ENCODE measurements around the gene CD70.
"Not testable (repeated sequence)": the region's sequence is repeated elsewhere in the genome, so short reads cannot be mapped to it uniquely, and the experiment has no call there.

The CD70 gene

DNA sequence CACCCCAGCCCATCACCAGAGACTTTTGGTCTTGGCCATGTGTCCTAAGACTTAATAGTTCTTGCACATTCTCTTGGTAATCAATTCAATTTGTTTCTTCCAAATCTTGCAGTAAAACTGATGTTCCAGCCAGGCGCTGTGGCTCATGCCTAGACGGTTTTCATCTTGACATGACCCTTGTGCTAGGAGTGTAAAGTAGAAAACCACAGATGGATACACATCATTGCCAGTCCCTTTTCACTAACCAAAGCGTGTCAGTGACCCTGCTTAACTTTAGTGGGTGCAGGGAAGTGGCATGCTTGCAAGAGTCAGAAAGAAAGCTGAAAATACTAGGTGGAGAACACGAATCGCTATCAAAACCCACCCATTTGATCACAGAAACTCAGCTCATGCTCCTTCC lies 18.0 kb upstream of the CD70 start:
- TF ChIP-seq ZNF8 (CRISPR knock-in tag; IDR thresholded peaks at IDR 0.05): no peak
- no peak for TF ChIP-seq CSDC2 (CRISPR knock-in tag; IDR thresholded peaks at IDR 0.05)
- no peak for ATAC-seq

DNA sequence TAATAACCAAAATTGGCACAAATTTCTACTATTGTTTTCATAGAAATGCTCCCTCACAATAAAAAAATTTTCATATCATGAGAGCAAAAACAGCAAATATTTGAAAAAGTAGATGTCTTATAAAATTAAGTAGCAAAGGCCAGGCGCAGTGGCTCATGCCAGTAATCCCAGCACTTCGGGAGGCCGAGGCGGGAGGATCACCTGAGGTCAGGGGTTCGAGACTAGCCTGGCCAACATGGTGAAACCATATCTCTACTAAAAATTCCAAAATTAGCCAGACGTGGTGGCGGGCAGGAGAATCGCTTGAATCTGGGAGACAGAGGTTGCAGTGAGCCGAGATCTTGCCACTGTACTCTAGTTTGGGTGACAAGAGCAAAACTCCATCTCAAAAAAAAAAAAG lies 17.2 kb upstream of the CD70 start:
- ATAC-seq: not testable (repeated sequence)

DNA sequence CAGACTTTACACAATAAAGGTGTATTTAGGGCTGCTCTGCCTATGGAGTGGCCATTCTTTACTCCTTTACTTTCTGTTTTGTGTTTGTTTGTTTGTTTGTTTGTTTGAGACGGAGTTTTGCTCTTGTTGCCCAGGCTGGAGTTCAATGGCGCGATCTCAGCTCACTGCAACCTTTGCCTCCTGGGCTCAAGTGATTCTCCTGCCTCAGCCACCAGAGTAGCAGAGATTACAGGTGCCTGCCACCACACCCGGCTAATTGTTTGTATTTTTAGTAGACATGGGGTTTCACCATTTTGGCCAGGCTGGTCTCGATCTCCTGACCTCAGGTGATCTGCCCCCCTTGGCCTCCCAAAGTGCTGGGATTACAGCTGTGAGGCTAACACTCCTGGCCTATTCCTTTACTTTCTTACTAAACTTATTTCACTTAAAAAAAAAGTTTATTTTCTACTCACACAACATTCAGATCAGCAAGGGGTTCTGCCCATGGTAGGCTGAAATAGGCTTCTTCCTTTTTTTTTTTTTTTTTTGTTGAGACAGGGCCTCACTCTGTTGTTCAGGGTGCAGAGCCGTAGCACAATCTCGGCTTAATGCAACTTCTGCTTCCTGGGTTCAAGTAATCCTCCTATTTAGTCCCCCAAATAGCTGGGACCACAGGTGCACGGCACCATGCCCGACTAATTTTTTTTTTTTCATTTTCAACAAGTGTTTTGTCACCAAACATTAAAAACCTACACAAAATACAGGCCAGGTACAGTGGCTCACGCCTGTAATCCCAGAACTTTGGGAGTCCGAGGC lies 15.5 kb upstream of the CD70 start:
- not testable (repeated sequence) for ATAC-seq

DNA sequence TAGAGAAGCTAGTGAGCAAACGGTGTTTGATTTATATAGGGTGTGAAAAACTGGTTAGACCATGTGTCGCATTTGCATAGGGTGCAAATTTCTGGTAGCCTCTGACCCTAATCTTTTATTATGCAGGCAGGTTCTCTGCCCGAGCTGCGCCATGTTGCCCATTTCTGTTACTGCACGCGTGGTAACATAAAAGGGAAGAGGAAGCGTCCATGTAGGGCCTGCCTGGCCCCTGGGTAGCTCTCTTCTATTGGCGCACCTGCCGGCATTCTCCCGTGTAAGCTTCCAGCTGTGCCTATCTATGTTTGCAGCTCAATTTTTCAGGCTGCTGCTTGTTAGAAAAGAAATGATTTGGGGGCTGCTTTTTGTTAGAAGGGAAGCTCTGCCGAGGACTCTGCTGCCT lies 14.0 kb upstream of the CD70 start:
- ATAC-seq: no peak
- TF ChIP-seq, protein P1, sequence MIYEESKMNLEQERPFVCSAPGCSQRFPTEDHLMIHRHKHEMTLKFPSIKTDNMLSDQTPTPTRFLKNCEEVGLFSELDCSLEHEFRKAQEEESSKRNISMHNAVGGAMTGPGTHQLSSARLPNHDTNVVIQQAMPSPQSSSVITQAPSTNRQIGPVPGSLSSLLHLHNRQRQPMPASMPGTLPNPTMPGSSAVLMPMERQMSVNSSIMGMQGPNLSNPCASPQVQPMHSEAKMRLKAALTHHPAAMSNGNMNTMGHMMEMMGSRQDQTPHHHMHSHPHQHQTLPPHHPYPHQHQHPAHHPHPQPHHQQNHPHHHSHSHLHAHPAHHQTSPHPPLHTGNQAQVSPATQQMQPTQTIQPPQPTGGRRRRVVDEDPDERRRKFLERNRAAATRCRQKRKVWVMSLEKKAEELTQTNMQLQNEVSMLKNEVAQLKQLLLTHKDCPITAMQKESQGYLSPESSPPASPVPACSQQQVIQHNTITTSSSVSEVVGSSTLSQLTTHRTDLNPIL (CRISPR knock-in tag; IDR thresholded peaks at IDR 0.05; ENCODE audit: low read depth): no peak
- TF ChIP-seq, protein P2, sequence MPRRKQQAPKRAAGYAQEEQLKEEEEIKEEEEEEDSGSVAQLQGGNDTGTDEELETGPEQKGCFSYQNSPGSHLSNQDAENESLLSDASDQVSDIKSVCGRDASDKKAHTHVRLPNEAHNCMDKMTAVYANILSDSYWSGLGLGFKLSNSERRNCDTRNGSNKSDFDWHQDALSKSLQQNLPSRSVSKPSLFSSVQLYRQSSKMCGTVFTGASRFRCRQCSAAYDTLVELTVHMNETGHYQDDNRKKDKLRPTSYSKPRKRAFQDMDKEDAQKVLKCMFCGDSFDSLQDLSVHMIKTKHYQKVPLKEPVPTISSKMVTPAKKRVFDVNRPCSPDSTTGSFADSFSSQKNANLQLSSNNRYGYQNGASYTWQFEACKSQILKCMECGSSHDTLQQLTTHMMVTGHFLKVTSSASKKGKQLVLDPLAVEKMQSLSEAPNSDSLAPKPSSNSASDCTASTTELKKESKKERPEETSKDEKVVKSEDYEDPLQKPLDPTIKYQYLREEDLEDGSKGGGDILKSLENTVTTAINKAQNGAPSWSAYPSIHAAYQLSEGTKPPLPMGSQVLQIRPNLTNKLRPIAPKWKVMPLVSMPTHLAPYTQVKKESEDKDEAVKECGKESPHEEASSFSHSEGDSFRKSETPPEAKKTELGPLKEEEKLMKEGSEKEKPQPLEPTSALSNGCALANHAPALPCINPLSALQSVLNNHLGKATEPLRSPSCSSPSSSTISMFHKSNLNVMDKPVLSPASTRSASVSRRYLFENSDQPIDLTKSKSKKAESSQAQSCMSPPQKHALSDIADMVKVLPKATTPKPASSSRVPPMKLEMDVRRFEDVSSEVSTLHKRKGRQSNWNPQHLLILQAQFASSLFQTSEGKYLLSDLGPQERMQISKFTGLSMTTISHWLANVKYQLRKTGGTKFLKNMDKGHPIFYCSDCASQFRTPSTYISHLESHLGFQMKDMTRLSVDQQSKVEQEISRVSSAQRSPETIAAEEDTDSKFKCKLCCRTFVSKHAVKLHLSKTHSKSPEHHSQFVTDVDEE (CRISPR knock-in tag; IDR thresholded peaks at IDR 0.05): no peak
- TF ChIP-seq ZNF70 (CRISPR knock-in tag; IDR thresholded peaks at IDR 0.05) (no peak), TOX (CRISPR knock-in tag; IDR thresholded peaks at IDR 0.05; ENCODE audit: borderline replicate concordance) (no peak), PPARA (CRISPR knock-in tag; IDR thresholded peaks at IDR 0.05; ENCODE audit: borderline replicate concordance) (no peak), GLIS3 (CRISPR knock-in tag; IDR thresholded peaks at IDR 0.05) (no peak), ZC3H10 (CRISPR knock-in tag; IDR thresholded peaks at IDR 0.05) (no peak), ISL1 (CRISPR knock-in tag; IDR thresholded peaks at IDR 0.05) (no peak)

DNA sequence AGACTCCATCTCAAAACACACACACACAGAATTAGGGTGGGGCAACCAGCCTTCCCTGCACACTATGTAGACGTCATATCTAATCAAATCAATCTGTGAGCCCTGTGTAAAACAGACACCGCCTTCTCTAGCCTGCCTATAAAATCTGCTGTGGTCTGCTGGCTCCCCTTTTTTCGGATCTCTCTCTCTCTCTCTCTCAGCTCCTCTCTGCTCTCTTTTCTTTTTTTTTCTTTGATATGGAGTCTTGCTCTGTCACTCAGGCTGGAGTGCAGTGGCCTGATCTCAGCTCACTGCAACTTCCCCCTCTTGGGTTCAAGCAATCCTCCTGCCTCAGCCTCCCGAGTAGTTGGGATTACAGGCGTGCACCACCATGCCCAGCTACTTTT lies 11.8 kb upstream of the CD70 start:
- ATAC-seq: no peak
- TF ChIP-seq GLIS3 (CRISPR knock-in tag; IDR thresholded peaks at IDR 0.05) (no peak), ISL1 (CRISPR knock-in tag; IDR thresholded peaks at IDR 0.05) (no peak), TOX (CRISPR knock-in tag; IDR thresholded peaks at IDR 0.05; ENCODE audit: borderline replicate concordance) (no peak), CSDC2 (CRISPR knock-in tag; IDR thresholded peaks at IDR 0.05) (no peak), PPARA (CRISPR knock-in tag; IDR thresholded peaks at IDR 0.05; ENCODE audit: borderline replicate concordance) (no peak), ZFP30 (CRISPR knock-in tag; IDR thresholded peaks at IDR 0.05) (no peak), RARB (CRISPR knock-in tag; IDR thresholded peaks at IDR 0.05) (no peak), OSR1 (CRISPR knock-in tag; IDR thresholded peaks at IDR 0.05) (no peak)
- TF ChIP-seq, protein P3, sequence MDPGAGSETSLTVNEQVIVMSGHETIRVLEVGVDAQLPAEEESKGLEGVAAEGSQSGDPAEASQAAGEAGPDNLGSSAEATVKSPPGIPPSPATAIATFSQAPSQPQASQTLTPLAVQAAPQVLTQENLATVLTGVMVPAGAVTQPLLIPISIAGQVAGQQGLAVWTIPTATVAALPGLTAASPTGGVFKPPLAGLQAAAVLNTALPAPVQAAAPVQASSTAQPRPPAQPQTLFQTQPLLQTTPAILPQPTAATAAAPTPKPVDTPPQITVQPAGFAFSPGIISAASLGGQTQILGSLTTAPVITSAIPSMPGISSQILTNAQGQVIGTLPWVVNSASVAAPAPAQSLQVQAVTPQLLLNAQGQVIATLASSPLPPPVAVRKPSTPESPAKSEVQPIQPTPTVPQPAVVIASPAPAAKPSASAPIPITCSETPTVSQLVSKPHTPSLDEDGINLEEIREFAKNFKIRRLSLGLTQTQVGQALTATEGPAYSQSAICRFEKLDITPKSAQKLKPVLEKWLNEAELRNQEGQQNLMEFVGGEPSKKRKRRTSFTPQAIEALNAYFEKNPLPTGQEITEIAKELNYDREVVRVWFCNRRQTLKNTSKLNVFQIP (CRISPR knock-in tag; IDR thresholded peaks at IDR 0.05; ENCODE audit: borderline replicate concordance, low read depth): no peak

DNA sequence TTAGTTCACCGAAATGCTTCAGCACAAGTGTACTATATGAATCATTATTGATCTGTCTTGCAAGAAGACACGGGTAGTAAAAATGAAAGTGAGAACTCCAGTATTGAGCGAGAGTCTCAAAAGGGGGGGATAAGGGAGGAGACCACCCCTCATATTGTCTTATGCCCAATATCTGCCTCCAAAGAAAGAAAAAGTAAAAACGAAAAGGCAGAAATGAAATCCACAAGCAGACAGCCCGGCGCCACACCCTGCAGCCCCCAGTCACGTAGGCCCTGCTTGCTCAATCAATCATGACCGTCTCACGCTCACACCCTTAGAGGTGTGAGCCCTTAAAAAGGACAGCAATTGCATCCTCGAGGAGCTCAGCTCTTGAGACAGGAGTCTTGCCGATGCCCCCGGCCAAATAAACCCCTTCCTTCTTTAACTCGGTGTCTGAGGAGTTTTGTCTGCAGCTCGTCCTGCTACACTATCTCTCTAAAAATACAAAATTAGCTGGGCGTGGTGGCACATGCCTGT lies 10.6 kb upstream of the CD70 start:
- ATAC-seq: not testable (repeated sequence)

DNA sequence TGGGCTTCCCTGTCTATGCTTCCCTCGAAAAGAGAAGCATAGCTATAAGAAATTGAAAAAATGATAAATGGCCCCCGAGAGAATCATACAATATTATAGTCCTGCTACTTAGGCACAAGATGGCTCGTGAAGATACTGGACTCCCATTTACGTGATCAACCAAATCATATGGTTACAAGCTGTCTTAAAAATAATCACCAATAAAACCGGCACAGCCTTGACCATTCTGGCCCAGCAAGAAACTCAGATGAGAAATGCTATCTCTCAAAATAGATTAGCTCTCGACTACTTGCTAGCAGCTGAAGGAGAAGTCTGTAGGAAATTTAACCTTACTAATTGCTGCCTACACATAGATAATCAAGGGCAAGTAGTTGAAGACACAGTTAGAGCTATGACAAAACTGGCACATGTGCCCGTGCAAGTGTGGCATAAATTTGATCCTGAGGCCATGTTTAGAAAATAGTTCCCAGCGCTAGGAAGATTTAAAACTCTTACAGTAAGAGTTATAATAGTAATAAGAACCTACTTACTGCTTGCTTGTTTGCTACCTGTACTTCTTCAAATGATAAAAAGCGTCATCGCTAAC lies 10.1 kb upstream of the CD70 start:
- ATAC-seq: not testable (repeated sequence)

Measured in SK-N-SH treated with all-trans-retinoic acid at 6 μM for 48 hours (cell line).